Karpas-422 (cell line): ENCODE data around the gene CORO6. TPM values are rescaled to one million over a fixed set of nuclear protein-coding genes. Genes with fewer than 3 reads are reported as not detected.

Experiments used
- DNase-seq: peaks from one replicate; pipeline ENCODE4 v3.0.0-alpha.2; 2015
- H2AFZ ChIP-seq: fragments of 200-600 bp; sonication (generic); 2 replicates; pipeline ENCODE4 v1.6.1; 2014; ENCODE audit warnings: antibody characterized with exemption, low read length, mixed read lengths
- H3K27ac ChIP-seq: fragments of 200-600 bp; sonication (generic); 2 replicates; pipeline ENCODE4 v1.5.1; 2014; ENCODE audit warnings: mild to moderate bottlenecking, low read length, moderate library complexity
- H3K27me3 ChIP-seq: fragments of 200-600 bp; sonication (generic); 2 replicates; pipeline ENCODE4 v1.6.1; 2014; ENCODE audit warnings: low read length, mixed read lengths
- H3K36me3 ChIP-seq: fragments of 200-600 bp; sonication (generic); 2 replicates; pipeline ENCODE4 v1.6.1; 2014; ENCODE audit warnings: low read length, mixed read lengths; ENCODE audit not compliant: insufficient read depth
- H3K4me1 ChIP-seq: fragments of 200-600 bp; sonication (generic); 2 replicates; pipeline ENCODE4 v1.6.1; 2014; ENCODE audit warnings: mild to moderate bottlenecking, low read length, mixed read lengths
- H3K4me2 ChIP-seq: fragments of 200-600 bp; sonication (generic); 2 replicates; pipeline ENCODE4 v1.6.1; 2014; ENCODE audit warnings: low read length, low read depth, mild to moderate bottlenecking; ENCODE audit not compliant: poor library complexity, severe bottlenecking
- H3K4me3 ChIP-seq: fragments of 200-600 bp; sonication (generic); 2 replicates; pipeline ENCODE4 v1.5.1; 2014; ENCODE audit warnings: mild to moderate bottlenecking, antibody characterized with exemption, low read length, mixed read lengths
- H3K79me2 ChIP-seq: fragments of 200-600 bp; sonication (generic); 2 replicates; pipeline ENCODE4 v1.6.1; 2014; ENCODE audit warnings: mild to moderate bottlenecking, low read length, mixed read lengths
- H3K9ac ChIP-seq: fragments of 200-600 bp; sonication (generic); 2 replicates; pipeline ENCODE4 v1.6.0; 2014; ENCODE audit warnings: low read length
- H3K9me2 ChIP-seq: fragments of 200-600 bp; sonication (generic), shearing (Covaris generic); replicated peaks from 2 replicates; pipeline ENCODE4 v1.6.0; 2014; ENCODE audit warnings: mild to moderate bottlenecking, low read length, moderate library complexity; ENCODE audit not compliant: insufficient read depth
- H3K9me3 ChIP-seq: fragments of 300-700, 200-600 bp; sonication (generic); 2 replicates; pipeline ENCODE4 v1.6.1; 2014; ENCODE audit warnings: low read length, mixed read lengths
- H4K20me1 ChIP-seq: fragments of 200-600 bp; sonication (generic); 2 replicates; pipeline ENCODE4 v1.6.1; 2014; ENCODE audit warnings: mild to moderate bottlenecking, antibody characterized with exemption, low read length, low read depth; ENCODE audit not compliant: insufficient read depth
- total RNA-seq: library from RNA; depleted of rRNA; stranded (reverse); fragments of >200 nt; shearing (Covaris generic); gene quantifications from 2 replicates; pipeline ENCODE4 v1.2.3, GENCODE V29; 2014; ENCODE audit warnings: low replicate concordance

Gene CORO6
- total RNA-seq, 1 experiment from 2014 or later, result 1.8 TPM

DNA sequence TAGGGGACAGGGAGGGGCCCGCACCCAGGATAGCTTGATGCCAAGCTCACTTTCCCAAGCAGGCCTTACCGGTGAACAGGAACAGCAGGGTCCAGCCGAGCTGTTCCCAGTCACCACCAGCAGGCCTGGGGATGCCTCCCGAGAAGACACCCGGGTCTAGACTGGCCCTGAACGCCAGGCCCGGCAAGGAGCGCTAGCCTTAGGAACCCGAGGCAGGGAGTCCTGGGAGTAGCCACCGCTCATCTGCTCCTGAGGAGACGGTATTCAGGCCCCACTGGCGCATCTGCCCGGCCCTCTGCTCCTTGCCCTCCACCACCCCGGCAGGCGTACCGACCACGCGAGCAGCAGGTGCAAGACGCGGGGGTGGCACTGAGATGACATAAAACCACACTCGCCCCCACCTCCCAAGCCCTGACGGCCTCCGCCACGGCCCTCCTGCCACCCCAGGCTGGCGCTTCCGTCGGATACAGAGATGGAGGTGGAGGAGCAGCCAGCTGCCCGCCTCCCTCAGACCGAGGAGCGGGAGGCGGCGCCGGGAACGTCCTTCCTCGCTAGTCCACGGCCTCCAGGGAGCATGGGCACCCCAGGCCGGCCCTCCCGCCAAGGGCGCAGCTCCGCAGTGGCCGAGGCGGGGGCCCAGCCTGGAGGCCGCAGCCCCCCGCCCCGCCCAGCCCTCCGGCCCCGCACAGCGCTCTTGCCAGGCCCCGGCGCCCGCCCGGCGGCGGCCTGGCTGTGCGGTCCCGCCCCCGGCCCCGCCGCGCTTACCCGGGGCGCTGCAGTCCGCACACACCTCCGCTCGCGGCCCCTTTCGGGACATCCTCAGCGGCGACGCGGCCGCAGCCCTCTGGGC, 33.9 kb downstream of the CORO6 start:
- no peaks in the 10 kb centered on the region for H3K27me3 ChIP-seq
- H3K9me3 ChIP-seq, result no peaks in the 10 kb centered on the region; the same call in 1 of the 2 replicates
- H3K36me3 ChIP-seq, result peaks cover 8% of the 10 kb centered on the region
- peak overlapping the region; percentile 27; the same call in 1 of the 2 replicates for H3K27ac ChIP-seq
- peaks cover 52% of the 10 kb centered on the region for H3K79me2 ChIP-seq
- H3K4me1 ChIP-seq, result peaks cover 71% of the 10 kb centered on the region
- peak; percentile 73 for DNase-seq
- no peaks in the 10 kb centered on the region for H3K9me2 ChIP-seq
- H4K20me1 ChIP-seq, result peaks cover 11% of the 10 kb centered on the region; the same call in 1 of the 2 replicates
- H3K4me3 ChIP-seq, result peak overlapping the region; percentile 99
- H2AFZ ChIP-seq, result no peak overlapping the region
- peak overlapping the region; percentile 95 for H3K9ac ChIP-seq
- peak overlapping the region; percentile 88 for H3K4me2 ChIP-seq

DNA sequence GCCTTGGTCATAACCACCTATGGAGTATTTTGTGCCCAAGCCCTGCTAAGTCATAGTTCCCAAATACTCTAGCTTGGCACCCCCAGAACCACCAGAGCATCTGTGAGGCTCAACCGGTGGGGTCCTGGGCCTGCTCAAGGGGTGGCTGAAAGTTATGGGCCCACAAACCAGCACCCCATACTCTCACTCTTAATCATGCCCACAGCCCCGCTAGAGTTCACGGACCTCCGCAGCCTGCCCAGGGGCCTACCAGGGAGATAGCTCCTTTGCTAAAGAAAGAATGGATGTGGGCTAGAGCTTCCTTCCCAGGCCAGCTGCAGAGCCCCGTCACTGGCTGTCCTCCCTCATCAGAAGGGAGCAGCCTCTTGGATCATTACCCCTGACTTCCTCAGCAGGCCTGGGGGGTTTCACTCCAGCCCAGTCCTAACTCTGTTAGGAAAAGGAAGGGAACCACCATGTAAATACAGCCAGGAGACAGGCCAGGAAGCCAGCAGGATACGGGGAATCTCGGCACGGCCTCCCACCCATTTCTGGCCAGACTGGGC, 34.6 kb downstream of the CORO6 start:
- Histone ChIP-seq H3K36me3 (peaks cover 15% of the 10 kb centered on the region), H3K9me3 (no peaks in the 10 kb centered on the region; the same call in 1 of the 2 replicates), H3K4me1 (peaks cover 68% of the 10 kb centered on the region), H4K20me1 (peaks cover 11% of the 10 kb centered on the region; the same call in 1 of the 2 replicates), H3K27ac (peak overlapping the region; percentile 27; the same call in 1 of the 2 replicates), H3K4me3 (peak overlapping the region; percentile 99), H3K4me2 (peak overlapping the region; percentile 88), H2AFZ (no peak overlapping the region), H3K79me2 (peaks cover 59% of the 10 kb centered on the region), H3K9ac (peak overlapping the region; percentile 95), H3K27me3 (no peaks in the 10 kb centered on the region), H3K9me2 (no peaks in the 10 kb centered on the region)
- peak; percentile 56 for DNase-seq

DNA sequence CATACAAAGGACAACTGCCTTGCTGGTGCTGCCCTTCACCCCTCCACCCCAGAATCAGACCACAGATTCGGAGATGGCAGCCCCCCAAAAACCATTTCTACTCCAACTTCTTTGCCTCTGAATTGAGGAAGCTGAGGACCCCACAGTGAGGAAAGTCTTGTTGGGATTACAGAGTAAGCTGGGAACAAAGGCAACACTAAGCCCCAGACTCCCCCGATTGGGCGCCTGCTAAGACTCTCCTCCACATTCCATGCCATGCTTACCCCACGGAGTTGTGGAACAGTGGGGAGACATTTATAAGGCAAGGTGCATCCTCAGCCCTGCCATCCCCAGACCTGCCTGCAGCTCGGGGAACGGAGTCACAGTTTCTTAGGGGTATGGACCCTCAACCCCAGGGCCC, 35.1 kb downstream of the CORO6 start:
- Histone ChIP-seq H3K27ac (no peak overlapping the region; the same call in 1 of the 2 replicates), H3K9ac (peak overlapping the region; percentile 95)

GRCh38 chr17:29586676-29587469, 35.8 kb downstream of the CORO6 start:
- H3K4me2 ChIP-seq, result peak overlapping the region; percentile 88
- DNase-seq, result no peak
- H3K4me3 ChIP-seq, result peak overlapping the region; percentile 99; the same call in 1 of the 2 replicates
- H3K9me3 ChIP-seq, result no peaks in the 10 kb centered on the region; the same call in 1 of the 2 replicates
- peaks cover 21% of the 10 kb centered on the region for H3K36me3 ChIP-seq
- H4K20me1 ChIP-seq, result peaks cover 11% of the 10 kb centered on the region; the same call in 1 of the 2 replicates
- H3K79me2 ChIP-seq, result peaks cover 67% of the 10 kb centered on the region
- H3K4me1 ChIP-seq, result peaks cover 57% of the 10 kb centered on the region
- no peaks in the 10 kb centered on the region for H3K9me2 ChIP-seq
- no peak overlapping the region; the same call in 1 of the 2 replicates for H3K27ac ChIP-seq
- H3K27me3 ChIP-seq, result no peaks in the 10 kb centered on the region
- peak overlapping the region; percentile 95 for H3K9ac ChIP-seq
- no peak overlapping the region for H2AFZ ChIP-seq

More for the DNA sequence above, 35.1 kb downstream of the CORO6 start:
- no peaks in the 10 kb centered on the region for H3K27me3 ChIP-seq
- peaks cover 18% of the 10 kb centered on the region for H3K36me3 ChIP-seq
- H3K79me2 ChIP-seq, result peaks cover 64% of the 10 kb centered on the region
- H3K4me2 ChIP-seq, result peak overlapping the region; percentile 88
- H3K4me1 ChIP-seq, result peaks cover 65% of the 10 kb centered on the region
- no peaks in the 10 kb centered on the region; the same call in 1 of the 2 replicates for H3K9me3 ChIP-seq
- H3K4me3 ChIP-seq, result peak overlapping the region; percentile 99
- DNase-seq, result no peak
- H4K20me1 ChIP-seq, result peaks cover 11% of the 10 kb centered on the region; the same call in 1 of the 2 replicates
- H2AFZ ChIP-seq, result no peak overlapping the region
- H3K9me2 ChIP-seq, result no peaks in the 10 kb centered on the region

GRCh38 chr17:29585080-29585751, 37.5 kb downstream of the CORO6 start:
- H3K27me3 ChIP-seq, result no peaks in the 10 kb centered on the region
- peaks cover 67% of the 10 kb centered on the region for H3K79me2 ChIP-seq
- peaks cover 11% of the 10 kb centered on the region; the same call in 1 of the 2 replicates for H4K20me1 ChIP-seq
- no peak overlapping the region for H2AFZ ChIP-seq
- peaks cover 28% of the 10 kb centered on the region for H3K36me3 ChIP-seq
- H3K9me2 ChIP-seq, result no peaks in the 10 kb centered on the region
- H3K4me1 ChIP-seq, result peaks cover 55% of the 10 kb centered on the region
- H3K4me2 ChIP-seq, result no peak overlapping the region
- H3K4me3 ChIP-seq, result no peak overlapping the region
- peak; percentile 58 for DNase-seq
- no peaks in the 10 kb centered on the region; the same call in 1 of the 2 replicates for H3K9me3 ChIP-seq
- H3K9ac ChIP-seq, result no peak overlapping the region
- no peak overlapping the region; the same call in 1 of the 2 replicates for H3K27ac ChIP-seq

GRCh38 chr17:29584452-29585079, 38.1 kb downstream of the CORO6 start:
- Histone ChIP-seq H4K20me1 (peaks cover 11% of the 10 kb centered on the region; the same call in 1 of the 2 replicates), H3K79me2 (peaks cover 72% of the 10 kb centered on the region), H2AFZ (no peak overlapping the region), H3K27me3 (no peaks in the 10 kb centered on the region), H3K36me3 (peaks cover 28% of the 10 kb centered on the region), H3K9me2 (no peaks in the 10 kb centered on the region), H3K9ac (no peak overlapping the region), H3K4me1 (peaks cover 49% of the 10 kb centered on the region), H3K9me3 (no peaks in the 10 kb centered on the region; the same call in 1 of the 2 replicates), H3K4me3 (no peak overlapping the region), H3K27ac (no peak overlapping the region; the same call in 1 of the 2 replicates), H3K4me2 (no peak overlapping the region)
- no peak for DNase-seq
